Stimulated activated CD4-positive, alpha-beta T cell treated with anti-CD3 and anti-CD28 coated beads, Interleukin-15, amount 100 ng/mL, for 1 hour (primary cell): ENCODE data around the gene PRKAR1B.

Source experiments
- DNase-seq, 2 donors: peaks; one replicate each; pipeline ENCODE4 v3.0.0-alpha.2; 2020; ENCODE audit warnings: low read depth in 1 of 2, low spot score in 1 of 2

PRKAR1B gene

DNA sequence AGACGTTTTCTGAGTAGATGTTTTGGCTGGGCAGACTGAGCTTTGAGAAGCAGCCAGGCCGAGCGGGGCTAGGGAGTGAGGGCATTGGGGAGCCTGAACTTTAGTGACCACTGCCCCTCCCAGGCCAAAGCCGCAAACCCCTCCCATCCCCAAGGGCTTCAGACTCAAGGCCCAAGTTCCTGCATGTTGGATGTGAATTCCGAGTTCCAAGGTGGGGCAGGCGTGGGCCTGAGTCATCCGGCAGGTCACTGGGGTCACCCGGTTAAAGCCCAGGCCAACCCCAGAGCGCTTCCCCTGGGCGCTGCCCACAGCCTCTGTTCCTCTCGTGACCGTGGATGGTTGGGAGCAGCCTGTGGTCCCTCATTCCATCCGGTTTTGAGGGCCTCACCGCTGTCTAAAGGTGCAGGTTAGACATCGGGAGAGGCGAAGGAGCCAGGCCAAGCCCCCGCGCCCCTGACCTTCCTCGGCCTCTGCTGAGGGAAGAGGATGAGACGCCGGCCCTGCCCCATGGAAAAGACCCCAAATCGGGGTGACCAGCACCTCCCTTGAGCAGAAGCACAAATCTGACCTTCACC, 200.5 kb downstream of the PRKAR1B start:
- no peak for DNase-seq

DNA sequence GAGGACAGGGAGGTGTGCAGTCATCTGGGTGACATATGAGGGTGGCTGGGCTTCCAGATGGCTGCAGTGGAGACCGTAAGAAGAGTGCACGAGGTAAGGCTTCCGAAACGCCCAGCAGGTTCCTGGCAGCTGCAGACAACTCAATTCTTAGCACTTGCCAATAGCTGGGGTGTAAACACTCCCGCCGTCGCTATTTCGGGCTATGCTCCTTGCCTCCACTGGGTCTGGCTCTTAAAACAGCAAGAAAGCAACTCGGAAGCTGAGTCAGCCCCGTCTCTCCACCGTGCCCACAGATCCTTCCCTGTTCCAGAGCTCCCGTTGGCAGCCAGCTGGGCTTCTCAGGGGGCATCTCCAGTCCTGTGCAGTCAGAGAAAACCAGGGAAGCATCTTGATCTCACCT, 201.3 kb downstream of the PRKAR1B start:
- no peak for DNase-seq

DNA sequence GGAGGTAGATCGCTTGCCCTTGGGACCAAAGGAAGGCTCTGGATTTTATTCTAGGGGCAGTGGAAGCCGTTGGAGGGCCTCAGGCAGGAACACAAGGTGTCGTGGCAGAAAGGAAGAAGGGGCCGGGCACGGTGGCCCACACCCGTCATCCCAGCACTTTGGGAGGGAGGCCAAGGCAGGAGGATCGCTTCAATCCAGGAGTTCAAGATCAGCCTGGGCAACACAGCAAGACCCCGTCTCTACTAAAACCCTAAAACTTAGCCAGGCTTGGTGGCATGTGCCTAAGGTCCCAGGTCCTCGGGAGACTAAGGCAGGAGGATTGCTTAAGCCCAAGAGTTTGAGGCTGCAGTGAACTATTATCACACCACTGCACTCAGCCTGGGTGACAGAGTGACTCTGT, 202.3 kb downstream of the PRKAR1B start:
- DNase-seq = no peak

DNA sequence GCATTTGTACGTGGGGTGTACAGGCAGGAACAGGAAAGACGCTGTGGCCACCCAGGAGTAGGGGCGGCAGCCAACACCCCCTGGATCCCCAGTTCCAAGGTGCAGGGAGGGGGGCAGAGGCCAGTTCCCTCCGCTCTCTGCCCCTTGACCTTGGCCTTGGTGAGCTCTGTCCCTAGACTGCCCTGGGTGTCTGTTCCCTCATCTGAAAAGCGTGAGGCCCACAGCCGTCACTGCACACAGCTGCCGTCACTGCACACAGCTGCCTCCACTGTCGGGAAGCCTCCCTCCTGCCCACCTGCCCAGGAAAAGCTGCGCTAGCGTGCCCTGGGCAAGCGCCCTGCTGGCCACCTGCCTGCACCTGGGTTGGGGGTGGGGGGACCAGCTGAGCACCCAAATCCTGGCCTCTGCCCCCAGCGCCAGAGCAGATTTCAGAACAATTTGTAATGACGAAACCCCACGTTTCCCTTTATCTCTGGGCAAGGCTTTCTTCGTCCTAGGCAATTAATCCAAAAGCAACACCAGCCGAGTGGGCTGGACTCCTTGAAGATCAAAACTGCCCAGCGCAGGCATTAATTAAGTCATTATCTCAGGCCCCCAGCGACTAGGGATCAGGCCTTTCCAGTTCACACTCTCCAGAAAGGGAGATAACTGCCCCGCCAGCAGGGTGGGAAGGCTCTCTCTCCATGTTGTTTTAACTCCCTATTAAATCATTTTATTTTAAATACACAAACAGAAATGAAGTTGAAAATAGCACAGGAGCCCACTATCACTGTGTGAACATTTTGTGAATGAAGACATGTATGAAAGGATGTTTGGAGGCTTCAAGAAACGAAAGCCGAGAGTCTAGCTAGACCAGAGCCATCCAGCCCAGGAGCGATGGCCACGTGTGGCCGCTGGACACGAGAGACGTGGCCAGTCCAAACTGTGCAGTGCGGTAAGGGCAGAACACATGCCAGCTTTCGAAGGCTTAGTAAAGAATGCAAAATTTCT, 203.4 kb downstream of the PRKAR1B start:
- no peak for DNase-seq

DNA sequence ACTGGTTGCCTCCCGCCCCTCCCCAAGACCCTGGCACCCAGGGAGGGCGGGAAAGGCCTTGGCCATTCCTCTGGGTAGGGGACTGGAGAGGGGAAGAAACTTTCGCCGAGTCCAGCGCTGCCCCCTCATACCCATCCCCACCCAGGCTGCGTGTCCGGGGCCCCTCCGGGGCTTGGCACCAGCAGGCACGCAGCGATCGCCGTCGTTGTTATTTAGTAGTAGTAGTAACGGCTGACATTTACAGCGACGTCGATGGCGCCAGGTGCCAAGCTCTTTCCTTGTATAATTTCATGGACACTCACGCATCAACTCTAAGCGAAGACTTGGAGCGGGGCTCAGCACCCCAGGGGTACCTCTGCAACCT, 204.1 kb downstream of the PRKAR1B start:
- no peak for DNase-seq

DNA sequence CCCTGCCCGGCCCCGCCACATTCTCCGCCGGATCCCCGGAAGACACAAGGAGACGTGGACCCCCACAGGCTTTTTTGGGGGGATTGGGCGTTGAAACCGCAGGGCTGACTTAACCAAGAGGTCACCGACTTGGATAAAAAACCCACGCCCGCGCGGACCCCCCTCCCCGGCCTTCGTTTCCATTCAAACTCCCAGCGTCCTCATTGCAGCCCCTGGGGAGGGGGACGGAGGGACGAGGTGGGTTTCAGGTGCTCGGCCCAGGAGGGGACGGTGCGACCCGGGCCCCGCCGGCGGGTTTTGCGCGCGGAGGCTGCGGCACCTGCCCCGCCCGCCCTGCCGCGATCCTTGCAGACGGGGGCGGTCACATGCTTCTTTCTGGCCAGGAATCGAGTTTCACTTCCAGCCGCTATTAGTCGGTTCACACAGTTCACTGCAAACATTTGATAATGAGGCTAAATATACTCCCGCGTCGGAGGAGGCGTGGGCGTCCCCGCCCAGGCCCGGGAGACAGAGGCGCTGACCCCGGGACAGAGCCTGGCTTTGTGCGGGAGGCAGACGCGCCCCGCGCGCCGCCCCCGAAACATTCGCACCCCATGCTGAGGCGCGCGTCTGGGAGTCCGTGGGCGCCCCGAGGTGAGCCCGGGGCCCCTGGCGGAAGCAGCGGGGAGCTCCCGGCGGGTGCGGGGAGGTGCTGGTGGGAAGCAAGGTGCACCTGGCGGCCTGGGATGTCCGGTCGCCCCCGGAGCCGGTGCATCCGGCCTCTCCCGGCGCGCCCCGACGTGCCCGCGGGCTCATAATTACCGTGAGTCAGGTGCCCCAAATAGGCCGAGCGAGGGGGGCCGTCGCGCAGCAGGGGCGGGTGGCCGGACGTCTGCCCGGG, 204.8 kb downstream of the PRKAR1B start:
- DNase-seq = no peak

DNA sequence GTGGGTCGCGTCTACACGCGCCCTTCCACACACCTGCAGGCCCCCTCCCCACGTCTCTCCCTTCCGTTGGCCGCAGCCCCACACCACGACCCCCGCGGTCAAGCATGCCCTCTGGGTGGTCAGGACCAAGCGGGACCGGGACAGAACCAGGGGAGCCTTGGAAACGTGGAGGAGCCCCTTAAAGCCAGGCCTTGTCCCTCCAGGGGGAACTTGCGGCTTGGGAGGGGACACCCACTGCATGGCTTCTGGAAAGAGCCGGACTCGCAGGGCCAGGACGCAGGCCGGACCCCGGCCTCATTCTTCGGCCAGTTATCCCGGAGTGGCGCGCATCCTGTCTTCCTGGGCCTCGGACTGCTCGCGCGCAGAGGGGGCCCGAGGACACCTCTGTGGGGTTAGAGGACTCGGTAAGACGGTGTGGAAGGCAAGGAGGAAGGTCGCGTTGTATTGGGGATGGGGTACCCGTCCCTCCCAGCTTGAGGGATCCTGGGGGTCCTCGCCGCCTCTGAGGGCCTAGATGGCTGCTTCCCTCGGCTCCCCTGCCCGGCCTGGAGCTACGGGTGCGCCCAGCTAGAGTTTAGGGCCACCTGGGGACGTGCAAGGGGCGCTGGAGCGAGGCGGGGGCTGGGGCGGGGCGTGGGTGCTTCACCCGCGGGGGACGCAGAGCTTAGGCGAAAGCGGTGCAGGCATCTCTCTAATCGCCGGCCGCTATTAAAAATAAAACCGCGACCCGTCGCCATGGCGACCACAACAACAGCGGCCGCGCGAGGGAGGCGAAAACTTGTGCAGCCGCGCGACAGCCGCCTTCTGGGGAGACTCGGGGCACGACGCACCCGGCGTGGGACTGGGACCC, 205.6 kb downstream of the PRKAR1B start:
- no peak for DNase-seq

DNA sequence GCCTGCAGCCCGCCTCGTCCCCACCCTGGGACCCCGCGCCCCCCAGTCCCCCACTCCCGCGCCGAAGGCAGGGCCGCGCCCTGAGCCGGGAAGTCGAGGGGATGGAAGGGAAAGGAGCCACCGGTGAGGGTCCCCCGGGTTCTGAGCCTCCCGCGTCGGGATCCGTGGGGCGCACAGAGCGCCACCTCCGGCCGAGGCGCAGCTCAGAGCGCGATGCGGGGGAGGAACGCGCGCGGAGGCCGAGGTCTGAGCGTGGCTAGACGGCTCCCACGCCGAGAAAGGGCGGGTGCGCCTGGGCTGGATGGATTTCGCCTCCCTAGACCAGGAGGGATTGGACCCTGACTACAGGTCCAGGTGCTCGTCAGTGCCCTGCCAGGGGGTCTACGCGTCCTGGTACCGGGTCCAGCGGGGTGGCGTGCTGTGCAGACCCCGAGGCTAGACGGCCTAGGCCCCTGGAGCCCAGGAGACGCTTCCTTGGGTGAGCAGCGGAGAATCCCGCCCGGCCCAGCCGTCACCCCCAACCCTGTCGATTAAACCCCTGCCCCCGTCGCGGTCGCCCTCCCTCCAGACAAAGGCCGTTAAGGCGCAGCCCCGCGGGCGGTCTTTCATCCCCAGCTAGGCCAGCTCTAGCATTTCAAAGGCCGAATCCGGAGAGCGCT, 206.4 kb downstream of the PRKAR1B start:
- DNase-seq = no peak

DNA sequence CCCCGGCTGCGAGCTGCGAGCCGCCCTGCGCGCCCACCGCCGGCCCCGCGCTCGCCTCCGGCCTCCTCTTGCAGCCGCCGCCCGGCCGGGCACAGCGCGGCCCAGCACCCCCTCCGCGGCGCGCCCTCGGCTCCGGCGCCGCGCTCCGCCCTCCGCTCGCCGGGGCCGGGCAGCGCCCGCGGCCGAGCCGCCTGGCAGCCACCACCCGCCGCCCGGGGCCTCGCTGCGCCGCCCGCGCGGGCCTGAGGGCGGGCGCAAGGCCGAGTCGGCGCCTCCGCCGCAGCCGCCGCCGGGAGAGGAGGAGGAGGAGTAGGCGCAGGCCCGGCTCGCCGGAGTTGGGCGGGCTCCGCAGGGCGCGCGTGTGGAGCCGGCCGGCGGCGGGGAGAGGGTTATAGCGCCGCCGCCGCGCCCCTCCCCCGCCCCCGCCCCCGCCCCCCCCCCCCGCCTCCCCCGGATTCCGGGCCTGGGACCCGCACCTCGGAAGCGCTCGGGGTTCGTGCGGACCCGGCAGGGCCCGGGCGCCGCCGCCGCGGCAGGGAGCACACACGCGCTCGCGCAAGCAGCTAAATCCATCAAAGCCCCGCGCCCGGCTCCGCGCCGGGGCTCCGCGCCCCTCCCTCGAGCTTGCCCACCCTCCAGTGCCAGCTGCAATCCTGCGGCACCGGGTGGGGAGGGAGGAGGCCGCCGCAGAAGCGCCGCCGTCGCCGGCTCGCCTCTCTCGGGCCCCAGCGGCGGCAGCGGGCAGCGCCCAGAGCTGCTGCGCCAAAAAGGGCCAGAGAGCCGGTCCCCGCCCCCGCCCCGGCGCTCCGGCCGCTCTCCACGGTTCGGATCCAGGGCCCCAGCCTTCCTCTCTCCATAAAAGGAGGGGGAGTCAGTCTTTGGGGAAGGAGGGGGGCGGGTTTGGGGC, 207.3 kb downstream of the PRKAR1B start, which contains the start of gene PDGFA:
Gene PDGFA (minus strand): TSS at position 363 of the 907 bp plus-strand sequence. CDS start 845 bp downstream, outside the sequence.
- DNase-seq = no peak

DNA sequence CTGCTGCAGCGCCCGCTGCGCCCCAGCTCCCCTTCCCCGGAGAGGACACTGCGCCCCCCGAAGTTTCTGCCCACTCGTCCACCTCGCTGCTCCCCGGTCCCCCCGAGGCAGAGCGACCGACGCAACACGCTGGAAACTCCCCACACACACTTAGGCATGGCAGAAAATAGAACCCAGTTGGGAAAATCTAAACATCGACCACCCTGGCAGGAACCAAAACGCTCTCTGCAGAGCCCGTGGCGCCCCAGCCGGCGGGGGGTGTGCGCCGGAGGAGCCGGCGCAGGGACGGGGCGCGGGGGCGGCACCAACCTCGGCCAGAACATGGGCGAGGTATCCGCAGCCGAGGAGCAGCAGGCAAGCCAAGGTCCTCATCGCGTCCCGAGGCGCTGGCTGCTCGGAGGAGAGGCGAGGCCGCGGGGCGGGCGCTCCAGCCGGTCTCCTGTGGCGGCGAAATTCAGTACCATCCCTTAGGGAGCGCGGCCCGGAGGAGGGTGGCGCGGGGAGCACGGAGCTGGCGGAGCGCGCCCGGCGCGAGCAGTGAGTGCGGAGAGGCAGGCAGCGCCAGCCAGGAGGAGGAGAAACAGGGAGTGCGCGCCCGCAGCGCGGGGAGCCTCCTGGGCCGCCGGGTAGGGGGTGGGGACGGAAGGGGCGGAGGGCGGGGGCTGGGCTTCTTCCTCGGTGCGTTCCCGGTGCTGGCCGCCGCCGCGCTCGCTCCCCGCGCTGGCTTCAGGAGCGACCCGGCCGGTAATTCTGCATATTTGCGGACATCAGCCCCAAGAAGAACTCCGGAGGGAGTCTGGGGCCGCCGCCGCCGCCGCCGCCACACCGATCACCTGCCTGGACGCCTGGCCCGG, 208.2 kb downstream of the PRKAR1B start:
- peak in 1 of 2 donors; percentile 38 for DNase-seq

DNA sequence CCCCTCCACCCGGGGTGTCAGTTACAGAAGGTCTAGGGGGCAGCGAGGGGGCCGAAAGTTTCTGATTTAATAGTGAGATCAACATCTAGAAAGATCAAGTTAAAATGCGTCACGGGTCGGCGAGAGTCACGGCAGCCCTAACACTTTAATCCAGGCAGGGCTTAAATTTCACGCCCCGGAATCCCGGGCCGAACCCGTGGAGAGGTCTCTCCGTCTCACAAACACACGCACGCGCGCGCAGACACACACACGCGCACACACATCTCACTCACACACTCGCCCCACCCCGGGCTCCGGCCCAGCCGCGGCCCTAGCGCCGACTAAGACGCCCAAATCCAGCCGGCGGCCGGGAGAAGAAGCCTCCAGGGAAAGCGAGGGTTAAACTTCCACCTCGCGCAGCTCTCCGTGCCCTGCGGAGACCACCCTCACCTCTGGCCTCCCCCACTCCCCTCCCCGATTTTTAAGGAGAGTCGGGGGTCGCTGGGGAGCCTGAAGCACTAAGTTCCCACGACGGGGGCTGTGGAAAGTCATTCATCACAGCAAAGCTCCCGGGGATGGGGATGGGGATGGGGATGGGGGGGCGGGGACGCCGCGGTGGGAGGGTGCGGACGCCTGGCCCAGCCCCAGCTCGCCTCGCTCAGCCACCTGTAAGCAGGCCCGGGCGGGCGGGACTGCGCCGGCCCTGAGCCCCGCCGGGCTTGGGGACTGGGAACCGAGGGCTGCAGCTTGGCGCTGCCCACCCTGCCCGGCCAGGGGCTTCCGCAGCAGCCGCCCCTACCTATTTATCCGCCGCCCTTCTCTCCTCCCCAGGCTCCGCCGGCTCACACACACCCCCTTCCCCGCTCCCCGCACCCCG, 209.1 kb downstream of the PRKAR1B start:
- no peak for DNase-seq

DNA sequence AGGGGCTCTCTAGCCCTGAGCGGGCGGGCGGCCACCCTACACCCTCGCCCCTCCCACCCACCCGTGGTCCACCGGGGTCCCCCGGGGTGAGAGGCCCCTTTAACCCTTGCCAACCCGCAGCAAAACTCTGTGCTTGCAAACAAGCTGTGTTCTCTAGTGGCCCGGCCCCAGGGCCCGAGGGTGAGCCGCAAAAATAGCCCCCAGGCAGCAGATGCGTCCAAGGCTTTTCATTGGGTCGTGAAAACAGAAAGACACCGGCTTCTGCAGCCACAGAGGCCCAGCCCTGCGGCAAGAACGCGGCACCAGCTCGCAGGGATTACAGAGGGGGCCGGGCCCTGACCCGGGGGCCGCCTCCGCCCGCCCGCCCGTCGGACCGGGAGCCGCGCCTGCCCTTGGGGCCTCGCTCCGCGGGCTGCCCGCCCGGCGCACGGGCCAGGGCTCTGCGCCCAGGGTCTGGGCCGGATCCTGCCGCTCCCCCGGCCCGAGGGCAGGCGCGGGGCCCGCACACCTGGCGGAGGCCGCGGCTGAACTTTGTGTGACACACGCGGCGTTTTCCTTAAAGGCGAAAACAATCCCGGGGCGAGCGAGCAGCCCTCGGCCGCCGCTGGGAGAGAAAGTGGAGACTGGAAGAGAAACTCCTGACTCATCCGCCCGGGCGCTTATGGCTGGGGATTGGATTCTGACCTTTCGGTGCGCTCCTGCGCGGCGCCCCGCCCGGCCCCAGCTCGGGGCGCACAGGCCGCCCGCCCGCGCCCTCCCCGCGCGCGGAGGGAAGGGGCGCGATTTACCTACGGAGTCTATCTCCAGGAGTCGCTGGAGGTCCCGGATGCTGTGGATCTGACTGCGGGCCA, 210.2 kb downstream of the PRKAR1B start:
- no peak for DNase-seq

DNA sequence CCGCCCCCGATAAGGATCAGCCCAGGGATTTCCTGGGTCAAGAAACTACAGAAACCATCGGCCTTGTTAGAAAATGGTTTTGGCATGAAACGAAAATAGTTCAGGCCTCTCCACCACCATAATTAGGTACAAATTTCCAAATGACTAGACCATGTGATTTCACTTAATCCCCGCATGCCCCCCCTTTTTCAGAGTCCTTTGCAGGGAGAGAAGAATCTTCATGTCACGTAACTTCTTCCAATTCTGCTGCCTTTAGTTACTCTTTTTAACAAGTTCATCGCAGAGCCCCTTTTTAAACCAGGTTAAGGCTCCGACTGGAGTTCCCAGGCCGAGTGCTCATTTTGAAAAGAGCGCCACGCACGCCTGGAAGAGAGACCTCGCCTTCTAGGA, 210.9 kb downstream of the PRKAR1B start:
- DNase-seq = no peak

DNA sequence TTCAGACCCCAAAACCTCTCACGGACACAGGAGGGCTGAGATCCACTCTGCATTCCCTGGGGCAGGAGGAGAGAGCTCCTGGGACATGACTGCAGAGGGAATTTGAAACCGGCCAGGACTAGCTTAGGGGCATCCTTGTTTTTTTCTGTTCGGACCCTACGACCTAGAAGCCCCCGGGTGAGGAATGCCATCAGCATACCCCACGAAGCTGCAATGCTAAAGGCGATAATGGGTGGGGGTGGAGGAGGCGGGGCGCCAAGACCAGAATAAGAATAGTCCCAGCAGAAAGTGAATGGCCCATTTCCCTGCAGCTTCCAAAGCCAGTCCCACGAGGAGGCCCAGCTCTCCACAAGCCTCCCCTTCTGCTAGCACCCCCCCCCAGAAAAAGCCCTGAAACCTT, 211.5 kb downstream of the PRKAR1B start:
- no peak for DNase-seq

DNA sequence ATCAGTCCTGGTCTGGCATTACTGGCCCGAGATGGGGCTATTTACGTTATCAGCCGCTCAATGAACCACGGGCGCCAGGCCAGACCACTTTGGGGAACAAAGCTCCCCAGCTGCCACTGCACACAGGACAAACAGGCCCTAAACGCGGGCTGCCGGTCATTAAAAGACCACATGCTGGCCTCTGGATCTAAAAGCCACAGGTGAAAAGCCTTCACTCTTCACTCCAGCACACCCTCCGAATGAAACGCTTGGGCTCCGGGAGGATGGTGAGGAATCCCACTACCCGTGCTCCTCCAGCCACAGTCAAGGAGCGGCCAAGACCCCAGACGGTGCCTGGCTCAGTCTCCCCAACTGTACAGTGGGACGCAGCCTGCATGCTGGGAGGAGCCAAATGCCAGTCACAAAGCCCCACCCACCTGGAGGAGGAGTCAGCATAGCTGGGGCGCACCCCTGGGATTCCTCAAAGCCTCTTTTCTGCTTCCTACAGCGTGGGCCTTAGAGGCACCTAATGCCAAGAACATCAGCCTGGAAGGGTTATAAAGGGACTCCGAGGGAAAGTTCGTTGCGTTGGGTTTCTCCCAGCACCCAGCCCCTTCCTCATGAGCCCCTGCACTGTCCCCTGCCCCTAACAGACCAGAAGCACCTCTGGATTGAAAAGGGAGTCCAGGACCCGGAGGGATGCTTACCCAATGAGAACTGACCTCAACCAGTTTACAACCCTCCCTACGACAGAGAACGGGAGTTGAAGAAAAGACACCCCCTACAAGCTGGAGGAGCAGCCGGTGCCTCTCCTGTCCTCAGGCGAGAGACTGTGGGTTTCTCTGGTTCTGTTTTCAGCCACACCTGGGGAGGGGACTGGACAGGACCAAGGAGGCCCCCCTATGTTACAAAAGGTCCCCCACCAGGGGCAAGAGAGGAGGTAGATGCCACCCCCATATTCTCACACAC, 212.2 kb downstream of the PRKAR1B start:
- DNase-seq = no peak
